GM12878 (cell line): ENCODE measurements around the gene HYAL1.
"Not testable (repeated sequence)": the region's sequence is repeated elsewhere in the genome, so short reads cannot be mapped to it uniquely, and the experiment has no call there.

Source experiments
- E2F8 ChIP-seq: fragments of 450-650 bp; IDR thresholded peaks from 2 replicates; pipeline ENCODE4 v1.6.1; 2018; ENCODE audit warnings: mild to moderate bottlenecking, low read depth, moderate library complexity; ENCODE audit not compliant: partially characterized antibody
- EP300 ChIP-seq, 2 experiments: fragments of 150-350 bp in 1 of 2; IDR thresholded peaks; 2 replicates each; pipeline ENCODE4 v1.6.1; 2011 to 2012; ENCODE audit warnings: low read depth in 2 of 2, low read length in 2 of 2, borderline replicate concordance in 1 of 2, improper control_type of control experiment in 1 of 2, inconsistent platforms in 1 of 2; ENCODE audit not compliant: control insufficient read depth in 1 of 2
- ESRRA ChIP-seq: IDR thresholded peaks from 2 replicates; pipeline ENCODE4 v1.6.1; 2012; ENCODE audit warnings: mild to moderate bottlenecking, low read length, improper control_type of control experiment

- not testable (repeated sequence) for TF ChIP-seq ESRRA; EP300 (IDR thresholded peaks at IDR 0.05; ENCODE audit: borderline replicate concordance in 1 of 2, control insufficient read depth in 1 of 2, low read depth in 2 of 2, low read length in 2 of 2); E2F8
These were observed 19.3 kb downstream of the HYAL1 start for GRCh38 chr3:50284121-50284520.
